A673 (cell line): ENCODE results near the gene NEMF. TPM values are rescaled to one million over a fixed set of nuclear protein-coding genes. Genes with fewer than 3 reads are reported as not detected.
A peak's percentile ranks its signal among the peaks of the same experiment; 100 is the strongest.
"Not testable (repeated sequence)": the region's sequence is repeated elsewhere in the genome, so short reads cannot be mapped to it uniquely, and the experiment has no call there.

Experiments
- BruUV-seq: library from RNA; stranded (reverse); fragments of 400-500 nt; replicated peaks from 2 replicates; lab custom pipeline; 2021; lab: Mats Ljungman, UMichigan
- CTCF ChIA-PET: fragments of 300-600 bp; sonication (Branson Sonifier 250); formaldehyde crosslinking; loops from one replicate; lab custom pipeline; 2022; ENCODE audit warnings: antibody characterized with exemption; lab: Charles Lee
- POLR2A ChIA-PET: fragments of 300-600 bp; sonication (Branson Sonifier 250); formaldehyde crosslinking; loops from one replicate; lab custom pipeline; 2022; ENCODE audit warnings: antibody characterized with exemption; ENCODE audit not compliant: low non-redundant PET; lab: Charles Lee
- DNase-seq: peaks from one replicate; pipeline ENCODE4 v3.0.0-alpha.2; 2015; ENCODE audit warnings: low spot score
- H3K27ac ChIP-seq: fragments of 200-600 bp; sonication (generic); 2 replicates; pipeline ENCODE4 v1.5.1; 2016; ENCODE audit warnings: mixed run types, low read depth, mild to moderate bottlenecking, mixed read lengths, antibody characterized with exemption, low read length; ENCODE audit not compliant: poor library complexity, severe bottlenecking
- H3K27me3 ChIP-seq: fragments of 200-600 bp; sonication (generic); replicated peaks from 2 replicates; pipeline ENCODE4 v1.6.1; 2017; ENCODE audit warnings: mixed run types, low read depth, mild to moderate bottlenecking, mixed read lengths, antibody characterized with exemption, low read length; ENCODE audit not compliant: insufficient read depth, poor library complexity
- H3K36me3 ChIP-seq: fragments of 200-600 bp; sonication (generic); 2 replicates; pipeline ENCODE4 v1.6.1; 2016; ENCODE audit warnings: mixed run types, mild to moderate bottlenecking, mixed read lengths, antibody characterized with exemption, low read length; ENCODE audit not compliant: insufficient read depth, poor library complexity, severe bottlenecking
- H3K4me1 ChIP-seq: fragments of 200-600 bp; sonication (generic); 2 replicates; pipeline ENCODE4 v1.6.1; 2017; ENCODE audit warnings: mixed run types, mild to moderate bottlenecking, mixed read lengths, antibody characterized with exemption, low read length; ENCODE audit not compliant: insufficient read depth, poor library complexity, severe bottlenecking
- H3K4me3 ChIP-seq: fragments of 200-600 bp; sonication (generic); 2 replicates; pipeline ENCODE4 v1.5.1; 2016; ENCODE audit warnings: low read depth, mixed run types, mild to moderate bottlenecking, mixed read lengths, low read length; ENCODE audit not compliant: poor library complexity, severe bottlenecking
- H3K9me3 ChIP-seq: fragments of 200-600 bp; sonication (generic); 2 replicates; pipeline ENCODE4 v1.6.1; 2016; ENCODE audit warnings: mixed run types, low read depth, mild to moderate bottlenecking, mixed read lengths, antibody characterized with exemption, low read length; ENCODE audit not compliant: poor library complexity, severe bottlenecking
- CTCF ChIP-seq: fragments of 300-800, 200-600 bp; sonication (generic); conservative IDR thresholded peaks from 2 replicates; pipeline ENCODE4 v1.5.1; 2017; ENCODE audit warnings: low read depth, mild to moderate bottlenecking, antibody characterized with exemption, low read length, moderate library complexity, mixed read lengths
- EZH2 ChIP-seq: fragments of 200-600 bp; sonication (generic); IDR thresholded peaks from 2 replicates; pipeline ENCODE4 v1.6.1; 2017; ENCODE audit warnings: borderline replicate concordance, low read depth, mild to moderate bottlenecking, mixed read lengths, antibody characterized with exemption, low read length; ENCODE audit not compliant: poor library complexity, severe bottlenecking
- intact Hi-C: fragments of 100-400 bp; cut with micrococcal nuclease; formaldehyde crosslinking; loops from one replicate; pipeline ENCODE4 v1.10.0; 2022; ENCODE audit not compliant: unreplicated experiment
- total RNA-seq: library from RNA; stranded (reverse); gene quantifications from 2 replicates; pipeline ENCODE4 v1.2.3, GENCODE V29; 2021

The NEMF gene
- total RNA-seq, 1 experiment from 2014 or later, result 77.5 TPM

DNA sequence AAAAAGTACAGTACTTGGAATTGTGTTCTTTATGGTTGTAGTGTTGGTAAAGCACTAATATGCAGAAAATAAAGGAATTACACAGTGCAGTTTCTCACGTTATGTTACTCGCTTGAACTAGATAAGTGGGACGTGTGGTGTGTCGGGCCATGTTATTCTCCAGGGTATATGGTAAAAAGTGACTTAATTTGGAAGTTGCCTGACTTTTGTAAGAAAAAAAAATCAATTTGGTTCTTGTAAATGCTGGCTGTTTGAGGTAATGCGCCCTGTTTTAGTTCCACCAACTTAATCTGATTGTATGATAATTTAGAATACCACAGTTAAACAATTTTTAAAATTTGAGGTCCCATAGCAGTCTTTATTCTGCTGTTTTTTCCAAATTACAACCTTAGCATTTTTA is 44.4 kb upstream of the NEMF start:
- POLR2A ChIA-PET, result interaction anchor here (0.6 kb wide), 1 partner anchor 253 kb away, joined by 21 read pairs; no protein-coding TSS in a partner anchor
- TF ChIP-seq EZH2, result no peak
- no peak for TF ChIP-seq CTCF
- peak overlapping the region; percentile 84 for H3K4me3 ChIP-seq
- H3K27ac ChIP-seq, result peak overlapping the region; percentile 9
- CTCF ChIA-PET, result no interaction called here
- no peaks in the 10 kb centered on the region for H3K27me3 ChIP-seq
- peaks cover 29% of the 10 kb centered on the region for H3K36me3 ChIP-seq
- no peaks in the 10 kb centered on the region for H3K9me3 ChIP-seq
- no TSS peak for BruUV-seq
- H3K4me1 ChIP-seq, result peaks cover 29% of the 10 kb centered on the region
- intact Hi-C loops, result no loop called here
- DNase-seq, result no peak

- peaks cover 29% of the 10 kb centered on the region for H3K36me3 ChIP-seq
- POLR2A ChIA-PET, result interaction anchor here (0.6 kb wide), 1 partner anchor 14 kb away, joined by 4 read pairs; no protein-coding TSS in a partner anchor
- H3K9me3 ChIP-seq, H3K27ac ChIP-seq, H3K27me3 ChIP-seq, intact Hi-C loops, CTCF ChIA-PET, BruUV-seq, DNase-seq: not testable (repeated sequence)
- peak overlapping the region; percentile 84 for H3K4me3 ChIP-seq
- peaks cover 32% of the 10 kb centered on the region for H3K4me1 ChIP-seq
These were observed 43.7 kb upstream of the NEMF start for GRCh38 chr14:49896272-49896671.

- Histone ChIP-seq H3K9me3 (no peaks in the 10 kb centered on the region), H3K27ac (no peak overlapping the region), H3K36me3 (peaks cover 29% of the 10 kb centered on the region), H3K4me1 (peaks cover 32% of the 10 kb centered on the region), H3K4me3 (peak overlapping the region; percentile 84), H3K27me3 (no peaks in the 10 kb centered on the region)
- no TSS peak for BruUV-seq
- DNase-seq, result no peak
- no peak for TF ChIP-seq CTCF
- no peak for TF ChIP-seq EZH2
- POLR2A ChIA-PET, result no interaction called here
- CTCF ChIA-PET, result no interaction called here
- intact Hi-C loops, result loop anchor here (2.0 kb wide), 1 partner anchor 165 kb away; no protein-coding TSS in a partner anchor
These were observed 42.9 kb upstream of the NEMF start for GRCh38 chr14:49895480-49895879.

DNA sequence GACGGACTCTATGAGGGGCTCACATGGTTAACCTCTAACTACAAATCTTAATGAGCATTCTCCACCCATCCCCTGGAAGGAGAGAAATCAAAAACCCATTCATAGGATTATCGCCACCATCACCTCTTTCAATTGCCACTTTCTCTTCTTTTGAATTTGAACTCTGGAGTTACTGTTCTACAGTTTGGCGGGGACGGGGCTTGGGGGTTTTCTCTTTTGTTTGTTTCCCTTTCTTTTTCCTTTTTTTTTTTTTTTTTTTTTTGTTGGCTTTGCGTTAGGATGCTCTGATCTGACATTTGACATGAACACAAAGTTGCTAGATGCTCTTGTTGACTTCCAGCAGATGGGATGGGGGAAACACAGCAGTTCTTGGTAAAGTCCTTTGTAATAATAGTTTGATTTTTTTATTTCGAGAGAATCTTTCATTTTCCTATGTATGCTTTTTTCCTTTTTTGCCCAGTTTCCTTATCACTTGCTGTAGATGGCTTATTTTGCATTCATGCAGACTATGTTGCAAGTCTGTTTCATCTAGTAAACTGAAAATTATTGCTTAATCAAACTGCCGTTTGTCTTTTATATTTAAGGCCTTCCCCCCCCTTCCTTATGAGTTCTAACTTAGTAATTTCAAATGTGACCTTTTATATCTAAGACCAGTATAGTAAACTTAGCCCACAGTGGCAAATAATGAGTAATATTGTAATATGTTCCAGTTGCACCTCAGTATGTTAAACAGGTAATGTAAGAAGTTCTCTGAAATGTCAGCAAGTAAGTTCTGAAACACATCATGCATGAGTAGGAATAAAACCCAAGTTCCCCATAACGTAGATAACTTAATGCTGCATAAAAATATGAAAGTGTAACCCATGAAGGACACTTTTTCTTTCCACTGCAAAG is 41.9 kb upstream of the NEMF start:
- POLR2A ChIA-PET, DNase-seq, H3K9me3 ChIP-seq, BruUV-seq, CTCF ChIA-PET, H3K27me3 ChIP-seq: not testable (repeated sequence)
- peaks cover 30% of the 10 kb centered on the region for H3K4me1 ChIP-seq
- H3K4me3 ChIP-seq, result peak overlapping the region; percentile 84
- peak overlapping the region; percentile 99 for H3K27ac ChIP-seq
- intact Hi-C loops, result loop anchor here (2.0 kb wide), 1 partner anchor 166 kb away; no protein-coding TSS in a partner anchor
- peaks cover 29% of the 10 kb centered on the region for H3K36me3 ChIP-seq
